Aorta (tissue), 5 donors: ENCODE results near the gene DNAJC16. TPM values are rescaled to one million over a fixed set of nuclear protein-coding genes. Genes with fewer than 3 reads are reported as not detected.
"Not testable (repeated sequence)": the region's sequence is repeated elsewhere in the genome, so short reads cannot be mapped to it uniquely, and the experiment has no call there.

ENCODE experiments used
- ATAC-seq: fragments of 200-7000 bp; cut with Tn5 transposase; one replicate; pipeline ENCODE4 v1.9.1; 2022; ENCODE audit warnings: moderate library complexity; ENCODE audit not compliant: low FRiP score
- DNase-seq, 2 donors: peaks; one replicate each; pipeline ENCODE4 v3.0.0-alpha.2; 2020
- H3K27ac ChIP-seq, 2 donors: one replicate each; pipeline ENCODE4 v1.5.1; 2013; ENCODE audit warnings: low read length in 2 of 2, mild to moderate bottlenecking in 2 of 2, moderate library complexity in 2 of 2, control low read depth in 1 of 2, inconsistent platforms in 1 of 2, low read depth in 1 of 2
- H3K27me3 ChIP-seq, 2 donors: one replicate each; pipeline ENCODE4 v1.6.1; 2013; ENCODE audit warnings: control low read depth in 1 of 2, low read length in 1 of 2, mild to moderate bottlenecking in 1 of 2, moderate library complexity in 1 of 2; ENCODE audit not compliant: insufficient read depth in 2 of 2, control insufficient read depth in 1 of 2
- H3K36me3 ChIP-seq, 2 donors: one replicate each; pipeline ENCODE4 v1.6.1; 2013; ENCODE audit warnings: control low read depth in 1 of 2, low read length in 1 of 2, mild to moderate bottlenecking in 1 of 2; ENCODE audit not compliant: insufficient read depth in 2 of 2, control insufficient read depth in 1 of 2
- H3K4me1 ChIP-seq, 2 donors: one replicate each; pipeline ENCODE4 v1.6.1; 2013; ENCODE audit warnings: low read length in 2 of 2, control low read depth in 1 of 2, mild to moderate bottlenecking in 1 of 2, moderate library complexity in 1 of 2; ENCODE audit not compliant: insufficient read depth in 2 of 2, control insufficient read depth in 1 of 2
- H3K4me3 ChIP-seq, 2 donors: one replicate each; pipeline ENCODE4 v1.5.1; 2013; ENCODE audit warnings: low read length in 2 of 2, control low read depth in 1 of 2, mild to moderate bottlenecking in 1 of 2
- H3K9me3 ChIP-seq: one replicate; pipeline ENCODE4 v1.6.1; 2013; ENCODE audit warnings: mild to moderate bottlenecking, low read length; ENCODE audit not compliant: control insufficient read depth
- WGBS, 2 donors: extraction: QIAGEN DNeasy Blood & Tissue Kit; methylation state at CpG; one replicate each; pipeline ENCODE4 v1.1.7; 2013; 5-methylcytosine and 5-hydroxymethylcytosine counted together
- intact Hi-C, 2 donors: fragments of 100-400 bp; cut with DNase I; formaldehyde crosslinking; loops; one replicate each; pipeline versions ENCODE4 v1.14.2 to v1.15.0; 2022
- polyA plus RNA-seq, 2 donors: library from polyadenylated mRNA; stranded (reverse); fragments of 200-250 nt; gene quantifications; one replicate each; pipeline ENCODE4 v1.2.3, GENCODE V29; 2013
- total RNA-seq, 2 donors: library from RNA; stranded (reverse); fragmentation: NEBNext Ultra II Directional; extraction: Animal tissue kit (Norgen Biotek cat#: 25700); gene quantifications; one replicate each; pipeline ENCODE4 v1.2.1, GENCODE V29; 2021
- donor health status: healthy with polysubstance abuse.
- donor health status: Bipolar disorder and iron deficiency.
- donor health status: DM: no; HTN: no; CAD: no.
- donor health status: DM: no; HTN: no; CAD: no.
- donor health status: DM: yes; HTN: yes; CAD: no.

The DNAJC16 gene
- total and polyA plus RNA-seq, 4 donors = 3.9 to 19.9 (median 14.6) TPM

GRCh38 chr1:15513919-15514318 is 12.7 kb upstream of the DNAJC16 start:
- Histone ChIP-seq H3K27ac (no peak overlapping the region), H3K4me3 (no peak overlapping the region), H3K4me1 (no peaks in the 10 kb centered on the region), H3K9me3 (no peaks in the 10 kb centered on the region), H3K27me3 (no peaks in the 10 kb centered on the region), H3K36me3 (peaks cover 0 to 3% of the 10 kb centered on the region in 2 donors)
- DNase-seq (no peak), ATAC-seq (no peak)
- intact Hi-C loops = no loop called here
- WGBS, 2 donors = 91 to 92% methylated on average over 3 of the region's 3 CpGs

GRCh38 chr1:15514557-15514956 is 12.1 kb upstream of the DNAJC16 start:
- WGBS, 2 donors = 90 to 92% methylated on average over 5 of the region's 5 CpGs
- H3K27ac ChIP-seq, H3K4me1 ChIP-seq, H3K9me3 ChIP-seq, H3K36me3 ChIP-seq, H3K4me3 ChIP-seq, DNase-seq, H3K27me3 ChIP-seq, intact Hi-C loops, ATAC-seq: not testable (repeated sequence)

- DNase-seq (no peak), ATAC-seq (no peak)
- intact Hi-C loops = no loop called here
- 81 to 85% methylated on average over 2 of the region's 2 CpGs for WGBS, 2 donors
- no peaks in the 10 kb centered on the region for H3K9me3 ChIP-seq
- H3K4me3 ChIP-seq = no peak overlapping the region
- H3K36me3 ChIP-seq = peaks cover 0 to 3% of the 10 kb centered on the region in 2 donors
- no peaks in the 10 kb centered on the region for H3K4me1 ChIP-seq
- no peak overlapping the region for H3K27ac ChIP-seq
- no peaks in the 10 kb centered on the region for H3K27me3 ChIP-seq
Observed at GRCh38 chr1:15515022-15515663, 11.5 kb upstream of the DNAJC16 start.

GRCh38 chr1:15519625-15520024 is 7.0 kb upstream of the DNAJC16 start:
- no peak for ATAC-seq
- no peaks in the 10 kb centered on the region for H3K27me3 ChIP-seq
- H3K4me1 ChIP-seq = no peaks in the 10 kb centered on the region
- H3K36me3 ChIP-seq = peaks cover 0 to 3% of the 10 kb centered on the region in 2 donors
- no peak overlapping the region for H3K4me3 ChIP-seq
- 95 to 97% methylated on average over 3 of the region's 3 CpGs for WGBS, 2 donors
- DNase-seq = no peak
- no peaks in the 10 kb centered on the region for H3K9me3 ChIP-seq
- H3K27ac ChIP-seq = no peak overlapping the region
- intact Hi-C loops = loop anchor here (10.0 kb wide), 1 partner anchor 195 kb away; no protein-coding TSS in a partner anchor

- not testable (repeated sequence) for H3K36me3 ChIP-seq, H3K4me1 ChIP-seq, ATAC-seq, H3K27me3 ChIP-seq, H3K4me3 ChIP-seq, H3K27ac ChIP-seq, H3K9me3 ChIP-seq
- peak in 1 of 2 donors; percentile 42 for DNase-seq
- intact Hi-C loops = loop anchor here (10.0 kb wide), 1 partner anchor 197 kb away; no protein-coding TSS in a partner anchor
- 94% methylated on average over 17 of the region's 17 CpGs for WGBS, 2 donors
Observed at GRCh38 chr1:15521206-15521906, 5.3 kb upstream of the DNAJC16 start.

GRCh38 chr1:15522551-15522950 is 4.1 kb upstream of the DNAJC16 start:
- Histone ChIP-seq H3K27me3 (no peaks in the 10 kb centered on the region), H3K9me3 (no peaks in the 10 kb centered on the region), H3K4me1 (no peaks in the 10 kb centered on the region), H3K27ac (no peak overlapping the region), H3K4me3 (no peak overlapping the region), H3K36me3 (no peaks in the 10 kb centered on the region)
- WGBS, 2 donors = 98 to 100% methylated on average over 4 of the region's 4 CpGs
- DNase-seq (peak in 1 of 2 donors; percentile 28), ATAC-seq (no peak)
- intact Hi-C loops = loop anchor here (10.0 kb wide), 1 partner anchor 198 kb away; no protein-coding TSS in a partner anchor

- WGBS, 2 donors = 40 to 42% methylated on average over 18 of the region's 18 CpGs
- ATAC-seq (no peak), DNase-seq (peak in 1 of 2 donors; percentile 37)
- Histone ChIP-seq H3K9me3 (no peaks in the 10 kb centered on the region), H3K4me3 (peak overlapping the region; percentile 88 to 91), H3K27me3 (no peaks in the 10 kb centered on the region), H3K27ac (peak overlapping the region in 1 of 2 donors; percentile 92), H3K4me1 (no peaks in the 10 kb centered on the region), H3K36me3 (no peaks in the 10 kb centered on the region)
- intact Hi-C loops = loop anchor here (10.0 kb wide), 1 partner anchor 199 kb away; no protein-coding TSS in a partner anchor
Observed at GRCh38 chr1:15523104-15524020, 3.3 kb upstream of the DNAJC16 start.

GRCh38 chr1:15524021-15524282 is 2.7 kb upstream of the DNAJC16 start, which contains the start of gene CASP9:
TSS of gene CASP9 (minus strand) at chr1:15524215. CDS start at chr1:15524200, 15 bp downstream.
- DNase-seq (no peak), ATAC-seq (no peak)
- no peaks in the 10 kb centered on the region for H3K4me1 ChIP-seq
- WGBS, 2 donors = 0% methylated on average over 19 to 27 of the region's 27 CpGs
- H3K27me3 ChIP-seq = no peaks in the 10 kb centered on the region
- H3K9me3 ChIP-seq = no peaks in the 10 kb centered on the region
- no peaks in the 10 kb centered on the region for H3K36me3 ChIP-seq
- H3K4me3 ChIP-seq = peak within 1 kb of the TSS; percentile 88 to 91
- peak within 1 kb of the TSS in 1 of 2 donors; percentile 100 for H3K27ac ChIP-seq
- intact Hi-C loops = loop anchor here (10.0 kb wide), 1 partner anchor 199 kb away; no protein-coding TSS in a partner anchor
